Astrocyte (in vitro differentiated cells and primary cell): ENCODE measurements around the gene PRORP.

Source experiments
- CTCF ChIP-seq: IDR thresholded peaks from 2 replicates; pipeline ENCODE4 v1.5.1; 2011; ENCODE audit warnings: low read depth, mild to moderate bottlenecking, inconsistent platforms, low read length, moderate library complexity; ENCODE audit not compliant: insufficient read depth
- EZH2 ChIP-seq: IDR thresholded peaks from 2 replicates; pipeline ENCODE4 v1.6.1; 2012; ENCODE audit warnings: mild to moderate bottlenecking, low read length, inconsistent platforms; ENCODE audit not compliant: insufficient read depth

DNA sequence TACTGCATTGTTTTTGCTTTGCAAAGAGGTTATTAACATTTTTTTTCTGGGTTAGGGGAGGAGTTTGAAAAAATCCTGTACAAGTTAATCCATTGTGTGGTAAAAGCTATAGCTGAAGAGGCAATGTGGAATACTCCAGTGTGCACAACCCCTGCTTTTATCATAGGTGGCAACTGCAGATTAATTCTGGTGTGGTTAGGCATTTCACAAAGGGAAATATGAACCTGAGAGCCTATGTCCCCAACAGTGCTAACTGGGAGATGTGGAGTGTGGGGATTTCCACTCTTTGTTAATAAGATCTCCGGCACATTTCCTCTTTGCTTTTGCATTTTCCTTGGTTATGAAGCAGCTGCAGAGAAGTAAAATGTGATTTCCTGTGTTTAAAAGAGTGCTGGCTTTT, 33.6 kb downstream of the PRORP start:
- TF ChIP-seq CTCF = no peak
- no peak for TF ChIP-seq EZH2
